NCI-H1436 treated with DMSO at 0.1 percent for 48 hours (cell line): Measurements from ENCODE around the gene RPS6KA2.

Experiments used
- DNase-seq: peaks from one replicate; lab custom pipeline; 2025; lab: John Stamatoyannopoulos, UW

RPS6KA2 gene

DNA sequence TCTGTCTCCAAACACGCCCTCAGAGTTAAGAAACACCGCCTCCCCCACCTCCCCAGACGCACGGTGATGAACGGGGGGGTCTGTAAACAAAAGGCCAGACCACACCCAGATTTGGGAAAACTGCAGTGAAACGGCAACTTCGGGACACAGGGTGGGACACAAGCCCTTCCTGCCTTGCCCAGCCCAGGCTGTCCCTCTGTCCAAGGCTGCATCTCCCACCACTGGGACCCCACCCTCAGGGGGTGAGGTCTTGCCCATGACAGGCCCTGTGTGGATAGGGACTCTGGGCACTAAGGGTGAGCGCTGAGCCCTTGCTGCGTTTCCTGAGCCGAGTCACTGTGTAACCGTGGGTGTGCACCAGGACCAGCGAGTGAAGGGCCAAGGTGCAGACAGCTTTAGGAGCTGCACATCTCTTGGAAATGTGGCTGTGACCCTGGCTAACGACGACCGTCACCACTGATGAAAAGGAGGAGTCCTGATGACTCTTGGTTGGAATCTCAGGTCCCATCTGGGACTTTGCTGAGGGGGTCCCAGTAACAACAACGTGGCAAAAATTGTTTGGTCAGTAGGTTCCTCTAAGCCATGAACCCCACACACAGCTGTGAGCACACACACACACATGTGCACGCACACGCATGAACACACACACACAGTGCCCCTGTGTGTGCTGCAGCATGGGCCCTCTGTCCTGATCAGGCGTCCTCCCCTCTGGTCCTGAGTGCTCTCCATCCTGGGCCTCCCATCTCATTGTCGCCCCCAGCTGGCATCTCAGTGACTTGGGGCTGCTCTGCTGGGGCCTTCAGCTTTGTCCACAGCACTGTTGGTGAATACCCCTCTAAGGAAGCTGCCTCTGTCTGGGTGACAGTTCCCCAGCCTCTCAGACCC, 141.2 kb downstream of the RPS6KA2 start:
- no peak for DNase-seq

GRCh38 chr6:166484863-166485262, 142.2 kb downstream of the RPS6KA2 start:
- no peak for DNase-seq

- no peak for DNase-seq
These were observed 143.3 kb downstream of the RPS6KA2 start for GRCh38 chr6:166483573-166484250.

- DNase-seq, result no peak
These were observed 144.0 kb downstream of the RPS6KA2 start for GRCh38 chr6:166483026-166483425.

GRCh38 chr6:166478782-166479592, 148.1 kb downstream of the RPS6KA2 start:
- no peak for DNase-seq

DNA sequence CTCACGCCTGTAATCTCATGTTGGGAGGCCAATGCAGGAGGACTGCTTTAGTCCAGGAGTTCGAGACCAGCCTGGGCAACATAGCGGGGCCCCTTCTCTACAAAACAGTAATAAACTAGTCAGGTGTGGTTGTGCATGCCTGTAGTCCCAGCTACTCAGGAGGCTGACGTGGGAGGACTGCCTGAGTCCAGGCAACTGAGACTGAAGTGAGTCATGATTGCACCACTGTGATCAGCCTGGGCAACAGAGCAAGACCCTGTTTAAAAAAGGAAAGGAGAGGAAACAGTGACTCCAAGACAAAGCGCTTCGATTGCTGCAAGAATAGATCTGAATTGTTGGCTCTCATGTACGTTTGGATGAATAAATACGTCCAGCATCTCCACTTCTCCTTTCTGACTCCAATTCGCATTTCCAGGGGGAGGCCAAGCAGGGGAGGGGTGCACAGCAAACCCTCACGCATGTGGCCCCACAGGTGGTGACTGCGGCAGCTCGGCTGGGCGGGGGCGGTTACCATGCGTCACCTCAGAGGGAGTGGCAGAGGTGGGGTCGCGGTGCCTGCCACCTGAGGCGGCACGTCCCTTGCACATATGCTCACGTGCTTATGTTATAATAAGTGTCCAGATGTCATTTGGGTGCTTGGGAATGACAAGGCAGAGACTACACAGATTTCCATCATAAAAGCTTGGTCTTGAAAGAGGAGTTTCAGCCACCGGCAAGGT, 149.2 kb downstream of the RPS6KA2 start:
- DNase-seq, result no peak

DNA sequence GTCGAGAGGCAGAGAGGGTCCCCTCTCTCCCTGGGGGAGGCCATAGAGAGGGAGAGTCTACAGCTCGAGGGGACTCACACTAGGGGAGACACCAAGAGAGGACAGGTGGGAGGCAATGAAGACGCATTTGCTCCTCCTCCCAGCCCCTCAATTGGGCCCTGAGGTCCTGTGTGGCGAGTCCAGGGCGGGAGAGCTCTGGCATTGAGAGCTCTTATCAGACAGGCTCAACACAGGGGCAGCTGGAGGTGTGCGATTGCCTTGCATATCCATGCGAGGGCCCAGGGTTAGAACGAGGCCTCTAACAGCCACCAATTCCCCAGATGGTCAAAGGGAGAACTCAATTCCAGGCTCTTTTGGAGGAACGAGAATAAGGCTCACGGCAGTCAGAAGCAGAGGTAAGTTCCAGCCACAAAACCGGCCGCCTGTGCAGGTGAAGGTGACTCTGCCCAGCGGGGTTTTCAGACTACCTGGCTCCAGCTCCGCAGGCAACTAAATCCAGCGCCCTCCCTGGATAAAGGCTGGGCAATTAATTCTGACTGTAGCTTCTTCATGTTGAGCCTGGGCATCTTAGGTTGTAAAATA, 150.3 kb downstream of the RPS6KA2 start:
- no peak for DNase-seq

DNA sequence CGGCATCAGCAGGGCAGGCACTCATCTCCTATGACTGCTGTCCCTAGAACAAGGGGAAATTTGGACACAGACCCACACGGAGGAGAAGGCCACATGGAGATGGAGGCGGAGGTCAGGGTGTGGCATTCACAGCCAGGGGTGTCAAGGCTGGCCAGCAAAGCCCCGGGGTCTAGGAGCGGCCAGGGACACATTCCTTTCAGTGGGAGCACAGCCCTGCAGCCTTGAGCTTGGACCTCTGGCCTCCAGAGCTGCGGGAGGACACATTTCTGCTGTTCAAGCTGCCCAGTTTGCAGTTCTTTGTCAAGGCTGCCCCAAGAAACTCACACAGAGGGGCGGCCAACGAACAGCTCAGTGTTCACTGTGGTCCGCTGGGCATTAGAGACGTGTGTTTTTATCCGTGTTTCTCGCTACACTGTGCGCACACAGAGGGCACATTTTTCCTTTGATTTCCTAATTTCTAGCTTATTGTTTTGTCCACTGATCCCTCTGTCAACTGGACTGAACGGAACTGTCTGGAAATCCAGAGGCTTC, 150.9 kb downstream of the RPS6KA2 start:
- no peak for DNase-seq

GRCh38 chr6:166474721-166475565, 152.1 kb downstream of the RPS6KA2 start:
- DNase-seq, result no peak

- DNase-seq, result no peak
These were observed 153.0 kb downstream of the RPS6KA2 start for GRCh38 chr6:166473886-166474571.

DNA sequence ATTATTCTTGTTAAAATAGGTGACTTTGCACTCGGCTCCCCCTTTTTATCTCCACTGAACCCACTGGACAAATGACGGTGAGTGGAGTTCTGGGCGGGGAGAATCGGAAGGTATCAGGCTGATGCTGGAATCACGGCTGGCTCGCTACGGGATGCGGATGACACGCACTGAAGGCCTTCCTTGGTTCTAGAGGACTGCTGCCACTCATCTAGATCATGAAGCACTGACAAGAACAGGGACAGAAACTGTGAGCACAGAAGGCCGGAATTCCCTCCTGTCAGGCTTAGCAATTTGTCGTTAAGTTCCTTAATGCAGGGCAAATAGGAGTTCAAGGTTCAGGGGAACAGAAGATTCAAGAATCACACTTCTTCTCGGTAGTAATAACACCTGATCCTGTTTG, 154.4 kb downstream of the RPS6KA2 start:
- DNase-seq, result no peak

DNA sequence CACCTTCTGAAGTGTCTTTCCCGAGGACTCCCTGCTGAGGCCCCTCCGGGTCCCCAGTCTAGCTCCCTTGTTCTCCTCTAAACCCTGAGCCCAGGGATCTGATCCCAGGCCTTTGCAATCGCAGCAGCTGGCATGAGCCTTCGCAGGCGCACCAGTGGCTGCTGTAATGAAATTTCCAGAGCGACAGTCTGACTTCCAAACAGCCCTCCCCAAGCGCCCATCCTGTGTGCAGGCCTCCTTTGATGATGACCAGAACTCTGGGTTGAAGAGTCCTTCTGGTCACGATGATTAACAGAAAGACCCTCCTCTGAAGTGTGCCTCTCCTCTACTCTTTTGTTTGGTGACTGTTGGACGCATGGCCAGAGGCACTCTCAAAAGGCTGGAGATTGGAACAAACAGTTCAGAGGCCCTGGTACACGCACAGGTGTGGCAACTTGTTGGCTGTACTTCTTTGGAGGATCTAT, 155.2 kb downstream of the RPS6KA2 start:
- no peak for DNase-seq

DNA sequence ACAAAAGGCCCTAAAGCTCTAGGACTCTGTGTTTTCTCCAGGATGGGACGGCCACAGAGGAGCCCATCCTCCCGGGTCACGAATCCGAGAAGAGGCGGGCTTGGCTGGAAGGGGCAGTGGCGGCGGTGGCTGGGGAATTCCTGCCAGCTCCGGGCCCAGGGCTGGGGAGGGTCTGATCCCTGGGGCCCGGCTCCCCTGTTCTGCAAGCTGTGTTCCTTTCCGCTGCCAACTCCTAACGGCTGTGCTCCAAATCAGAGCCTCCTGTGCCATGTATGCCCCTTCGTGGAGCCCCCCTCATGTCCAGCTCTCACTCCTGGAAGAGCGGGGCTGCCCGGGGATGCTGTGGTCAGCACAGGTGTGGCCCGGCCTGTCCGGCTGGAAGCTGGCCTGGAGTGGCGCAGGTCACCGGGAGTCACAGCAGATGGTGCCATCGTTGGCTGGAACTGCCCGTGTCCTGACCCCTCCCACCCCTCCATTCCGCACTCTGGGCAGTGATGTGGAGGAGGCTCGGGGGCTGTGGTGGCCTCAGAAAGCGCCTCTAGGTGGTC, 156.1 kb downstream of the RPS6KA2 start:
- DNase-seq, result no peak

- DNase-seq, result no peak
These were observed 156.8 kb downstream of the RPS6KA2 start for GRCh38 chr6:166470029-166470862.

DNA sequence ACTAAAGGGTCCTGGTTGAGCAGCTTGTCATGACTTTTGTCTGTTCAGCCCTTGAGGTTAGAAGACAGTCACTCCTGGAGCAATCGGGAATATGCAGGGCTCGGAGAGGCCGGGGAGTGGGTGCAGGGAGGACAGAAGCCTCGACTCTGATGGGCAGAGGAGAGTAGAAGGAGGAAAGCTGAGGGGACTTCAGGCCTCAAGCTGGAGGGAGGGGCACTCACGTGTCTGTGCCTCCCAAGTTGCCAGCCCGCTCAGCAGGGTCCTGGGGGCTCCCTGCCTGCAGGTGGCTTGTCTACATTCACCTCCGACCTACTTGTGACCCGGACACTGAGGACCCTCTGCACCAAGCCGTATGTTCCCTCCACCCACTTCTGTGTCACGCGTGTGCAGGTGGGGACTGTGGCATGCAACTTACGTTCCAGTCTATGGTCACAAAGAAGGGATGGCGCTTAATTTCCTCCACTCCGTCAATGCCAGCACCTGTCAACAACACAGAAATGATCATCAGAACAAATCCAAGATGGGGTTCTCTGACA, 157.6 kb downstream of the RPS6KA2 start:
- DNase-seq, result no peak

GRCh38 chr6:166467436-166468000, 159.5 kb downstream of the RPS6KA2 start:
- DNase-seq, result no peak
